ENCODE data around the gene SLC35F1.

The SLC35F1 gene

DNA sequence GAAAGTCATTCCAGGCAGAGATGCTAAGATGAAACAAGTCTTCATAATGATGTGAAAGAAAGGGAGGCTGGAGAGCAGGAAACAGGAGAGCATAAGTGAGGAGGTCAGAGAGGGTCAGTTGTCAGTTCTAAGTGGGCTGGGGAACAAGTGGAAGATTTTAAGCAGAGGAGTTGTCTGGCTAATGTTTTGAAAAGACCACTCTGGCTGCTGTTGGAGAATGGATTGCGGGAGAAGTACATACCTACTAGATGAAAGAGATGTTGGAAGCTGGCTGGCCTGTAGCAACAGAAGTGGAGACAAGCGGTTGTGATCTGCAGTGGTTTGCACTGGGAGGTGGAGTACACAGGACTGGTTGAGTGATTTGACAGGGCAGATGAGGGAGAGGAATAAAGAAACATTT lies 10.1 kb downstream of the SLC35F1 start (continued):
- TF ChIP-seq, protein P1, sequence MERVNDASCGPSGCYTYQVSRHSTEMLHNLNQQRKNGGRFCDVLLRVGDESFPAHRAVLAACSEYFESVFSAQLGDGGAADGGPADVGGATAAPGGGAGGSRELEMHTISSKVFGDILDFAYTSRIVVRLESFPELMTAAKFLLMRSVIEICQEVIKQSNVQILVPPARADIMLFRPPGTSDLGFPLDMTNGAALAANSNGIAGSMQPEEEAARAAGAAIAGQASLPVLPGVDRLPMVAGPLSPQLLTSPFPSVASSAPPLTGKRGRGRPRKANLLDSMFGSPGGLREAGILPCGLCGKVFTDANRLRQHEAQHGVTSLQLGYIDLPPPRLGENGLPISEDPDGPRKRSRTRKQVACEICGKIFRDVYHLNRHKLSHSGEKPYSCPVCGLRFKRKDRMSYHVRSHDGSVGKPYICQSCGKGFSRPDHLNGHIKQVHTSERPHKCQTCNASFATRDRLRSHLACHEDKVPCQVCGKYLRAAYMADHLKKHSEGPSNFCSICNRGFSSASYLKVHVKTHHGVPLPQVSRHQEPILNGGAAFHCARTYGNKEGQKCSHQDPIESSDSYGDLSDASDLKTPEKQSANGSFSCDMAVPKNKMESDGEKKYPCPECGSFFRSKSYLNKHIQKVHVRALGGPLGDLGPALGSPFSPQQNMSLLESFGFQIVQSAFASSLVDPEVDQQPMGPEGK (CRISPR knock-in tag; IDR thresholded peaks at IDR 0.05; ENCODE audit: borderline replicate concordance) = no peak
- TF ChIP-seq GLIS3 (CRISPR knock-in tag; IDR thresholded peaks at IDR 0.05) (no peak), PPARA (CRISPR knock-in tag; IDR thresholded peaks at IDR 0.05; ENCODE audit: borderline replicate concordance) (no peak), BACH2 (CRISPR knock-in tag; IDR thresholded peaks at IDR 0.05; ENCODE audit: borderline replicate concordance) (no peak)
- TF ChIP-seq, protein P2, sequence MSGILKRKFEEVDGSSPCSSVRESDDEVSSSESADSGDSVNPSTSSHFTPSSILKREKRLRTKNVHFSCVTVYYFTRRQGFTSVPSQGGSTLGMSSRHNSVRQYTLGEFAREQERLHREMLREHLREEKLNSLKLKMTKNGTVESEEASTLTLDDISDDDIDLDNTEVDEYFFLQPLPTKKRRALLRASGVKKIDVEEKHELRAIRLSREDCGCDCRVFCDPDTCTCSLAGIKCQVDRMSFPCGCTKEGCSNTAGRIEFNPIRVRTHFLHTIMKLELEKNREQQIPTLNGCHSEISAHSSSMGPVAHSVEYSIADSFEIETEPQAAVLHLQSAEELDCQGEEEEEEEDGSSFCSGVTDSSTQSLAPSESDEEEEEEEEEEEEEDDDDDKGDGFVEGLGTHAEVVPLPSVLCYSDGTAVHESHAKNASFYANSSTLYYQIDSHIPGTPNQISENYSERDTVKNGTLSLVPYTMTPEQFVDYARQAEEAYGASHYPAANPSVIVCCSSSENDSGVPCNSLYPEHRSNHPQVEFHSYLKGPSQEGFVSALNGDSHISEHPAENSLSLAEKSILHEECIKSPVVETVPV (CRISPR knock-in tag; IDR thresholded peaks at IDR 0.05) = no peak

DNA sequence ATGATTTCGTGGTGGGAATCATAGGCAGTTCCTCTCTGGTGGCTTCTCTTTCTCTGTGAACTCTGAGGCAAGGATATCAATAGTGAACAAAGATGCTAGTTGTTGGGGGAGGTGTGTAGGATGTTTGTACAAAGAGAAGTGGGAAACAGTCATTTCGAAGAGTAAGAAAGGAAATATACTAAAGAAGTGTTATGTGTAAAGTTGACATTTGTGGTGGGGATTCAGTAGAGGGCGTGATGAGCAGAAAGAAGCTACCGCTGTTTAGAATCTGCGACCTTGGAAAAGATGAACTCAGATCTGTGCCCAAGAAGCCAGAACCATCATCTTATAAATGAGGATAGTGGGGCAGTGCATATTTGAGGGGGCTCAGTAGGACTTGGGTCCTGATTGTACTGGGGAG lies 11.4 kb downstream of the SLC35F1 start:
- TF ChIP-seq, protein P3, sequence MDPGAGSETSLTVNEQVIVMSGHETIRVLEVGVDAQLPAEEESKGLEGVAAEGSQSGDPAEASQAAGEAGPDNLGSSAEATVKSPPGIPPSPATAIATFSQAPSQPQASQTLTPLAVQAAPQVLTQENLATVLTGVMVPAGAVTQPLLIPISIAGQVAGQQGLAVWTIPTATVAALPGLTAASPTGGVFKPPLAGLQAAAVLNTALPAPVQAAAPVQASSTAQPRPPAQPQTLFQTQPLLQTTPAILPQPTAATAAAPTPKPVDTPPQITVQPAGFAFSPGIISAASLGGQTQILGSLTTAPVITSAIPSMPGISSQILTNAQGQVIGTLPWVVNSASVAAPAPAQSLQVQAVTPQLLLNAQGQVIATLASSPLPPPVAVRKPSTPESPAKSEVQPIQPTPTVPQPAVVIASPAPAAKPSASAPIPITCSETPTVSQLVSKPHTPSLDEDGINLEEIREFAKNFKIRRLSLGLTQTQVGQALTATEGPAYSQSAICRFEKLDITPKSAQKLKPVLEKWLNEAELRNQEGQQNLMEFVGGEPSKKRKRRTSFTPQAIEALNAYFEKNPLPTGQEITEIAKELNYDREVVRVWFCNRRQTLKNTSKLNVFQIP (CRISPR knock-in tag; IDR thresholded peaks at IDR 0.05; ENCODE audit: borderline replicate concordance, low read depth) = no peak
- ATAC-seq = 0 out of 3 replicates have a peak, but pooled peaks have one; percentile 44

DNA sequence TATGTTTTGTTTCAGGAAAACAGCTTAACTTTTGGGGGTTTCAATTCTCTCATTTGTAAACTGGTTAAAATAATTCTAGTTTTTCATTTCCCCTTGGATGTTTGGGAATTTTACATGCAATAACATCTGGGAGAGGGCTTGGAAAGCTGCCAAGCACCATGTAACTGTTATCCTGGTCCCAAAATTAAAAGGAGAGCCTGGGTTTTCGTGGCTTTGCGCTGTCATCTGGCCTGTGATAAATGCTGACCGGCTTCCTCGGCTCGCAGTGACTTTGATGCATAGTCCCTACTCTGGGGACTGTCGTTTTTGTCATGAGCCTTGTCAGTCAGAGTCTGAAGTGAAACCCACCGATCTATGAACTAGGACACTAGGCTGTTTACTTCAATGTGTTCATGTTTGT lies 12.2 kb downstream of the SLC35F1 start:
- TF ChIP-seq ZC3H10 (CRISPR knock-in tag; IDR thresholded peaks at IDR 0.05) (no peak), ISL1 (CRISPR knock-in tag; IDR thresholded peaks at IDR 0.05) (no peak), TOX (CRISPR knock-in tag; IDR thresholded peaks at IDR 0.05; ENCODE audit: borderline replicate concordance) (no peak), SNAI2 (CRISPR knock-in tag; IDR thresholded peaks at IDR 0.05) (no peak), PPARA (CRISPR knock-in tag; IDR thresholded peaks at IDR 0.05; ENCODE audit: borderline replicate concordance) (no peak), ARNTL (CRISPR knock-in tag; IDR thresholded peaks at IDR 0.05; ENCODE audit: borderline replicate concordance, low read depth) (no peak), ESRRG (CRISPR knock-in tag; IDR thresholded peaks at IDR 0.05) (no peak), GLIS3 (CRISPR knock-in tag; IDR thresholded peaks at IDR 0.05) (no peak)
- TF ChIP-seq, protein P4, sequence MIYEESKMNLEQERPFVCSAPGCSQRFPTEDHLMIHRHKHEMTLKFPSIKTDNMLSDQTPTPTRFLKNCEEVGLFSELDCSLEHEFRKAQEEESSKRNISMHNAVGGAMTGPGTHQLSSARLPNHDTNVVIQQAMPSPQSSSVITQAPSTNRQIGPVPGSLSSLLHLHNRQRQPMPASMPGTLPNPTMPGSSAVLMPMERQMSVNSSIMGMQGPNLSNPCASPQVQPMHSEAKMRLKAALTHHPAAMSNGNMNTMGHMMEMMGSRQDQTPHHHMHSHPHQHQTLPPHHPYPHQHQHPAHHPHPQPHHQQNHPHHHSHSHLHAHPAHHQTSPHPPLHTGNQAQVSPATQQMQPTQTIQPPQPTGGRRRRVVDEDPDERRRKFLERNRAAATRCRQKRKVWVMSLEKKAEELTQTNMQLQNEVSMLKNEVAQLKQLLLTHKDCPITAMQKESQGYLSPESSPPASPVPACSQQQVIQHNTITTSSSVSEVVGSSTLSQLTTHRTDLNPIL (CRISPR knock-in tag; IDR thresholded peaks at IDR 0.05; ENCODE audit: low read depth) = no peak
- TF ChIP-seq, protein P2 (CRISPR knock-in tag; IDR thresholded peaks at IDR 0.05) = no peak
- TF ChIP-seq, protein P5, sequence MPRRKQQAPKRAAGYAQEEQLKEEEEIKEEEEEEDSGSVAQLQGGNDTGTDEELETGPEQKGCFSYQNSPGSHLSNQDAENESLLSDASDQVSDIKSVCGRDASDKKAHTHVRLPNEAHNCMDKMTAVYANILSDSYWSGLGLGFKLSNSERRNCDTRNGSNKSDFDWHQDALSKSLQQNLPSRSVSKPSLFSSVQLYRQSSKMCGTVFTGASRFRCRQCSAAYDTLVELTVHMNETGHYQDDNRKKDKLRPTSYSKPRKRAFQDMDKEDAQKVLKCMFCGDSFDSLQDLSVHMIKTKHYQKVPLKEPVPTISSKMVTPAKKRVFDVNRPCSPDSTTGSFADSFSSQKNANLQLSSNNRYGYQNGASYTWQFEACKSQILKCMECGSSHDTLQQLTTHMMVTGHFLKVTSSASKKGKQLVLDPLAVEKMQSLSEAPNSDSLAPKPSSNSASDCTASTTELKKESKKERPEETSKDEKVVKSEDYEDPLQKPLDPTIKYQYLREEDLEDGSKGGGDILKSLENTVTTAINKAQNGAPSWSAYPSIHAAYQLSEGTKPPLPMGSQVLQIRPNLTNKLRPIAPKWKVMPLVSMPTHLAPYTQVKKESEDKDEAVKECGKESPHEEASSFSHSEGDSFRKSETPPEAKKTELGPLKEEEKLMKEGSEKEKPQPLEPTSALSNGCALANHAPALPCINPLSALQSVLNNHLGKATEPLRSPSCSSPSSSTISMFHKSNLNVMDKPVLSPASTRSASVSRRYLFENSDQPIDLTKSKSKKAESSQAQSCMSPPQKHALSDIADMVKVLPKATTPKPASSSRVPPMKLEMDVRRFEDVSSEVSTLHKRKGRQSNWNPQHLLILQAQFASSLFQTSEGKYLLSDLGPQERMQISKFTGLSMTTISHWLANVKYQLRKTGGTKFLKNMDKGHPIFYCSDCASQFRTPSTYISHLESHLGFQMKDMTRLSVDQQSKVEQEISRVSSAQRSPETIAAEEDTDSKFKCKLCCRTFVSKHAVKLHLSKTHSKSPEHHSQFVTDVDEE (CRISPR knock-in tag; IDR thresholded peaks at IDR 0.05) = no peak
- ATAC-seq = no peak

DNA sequence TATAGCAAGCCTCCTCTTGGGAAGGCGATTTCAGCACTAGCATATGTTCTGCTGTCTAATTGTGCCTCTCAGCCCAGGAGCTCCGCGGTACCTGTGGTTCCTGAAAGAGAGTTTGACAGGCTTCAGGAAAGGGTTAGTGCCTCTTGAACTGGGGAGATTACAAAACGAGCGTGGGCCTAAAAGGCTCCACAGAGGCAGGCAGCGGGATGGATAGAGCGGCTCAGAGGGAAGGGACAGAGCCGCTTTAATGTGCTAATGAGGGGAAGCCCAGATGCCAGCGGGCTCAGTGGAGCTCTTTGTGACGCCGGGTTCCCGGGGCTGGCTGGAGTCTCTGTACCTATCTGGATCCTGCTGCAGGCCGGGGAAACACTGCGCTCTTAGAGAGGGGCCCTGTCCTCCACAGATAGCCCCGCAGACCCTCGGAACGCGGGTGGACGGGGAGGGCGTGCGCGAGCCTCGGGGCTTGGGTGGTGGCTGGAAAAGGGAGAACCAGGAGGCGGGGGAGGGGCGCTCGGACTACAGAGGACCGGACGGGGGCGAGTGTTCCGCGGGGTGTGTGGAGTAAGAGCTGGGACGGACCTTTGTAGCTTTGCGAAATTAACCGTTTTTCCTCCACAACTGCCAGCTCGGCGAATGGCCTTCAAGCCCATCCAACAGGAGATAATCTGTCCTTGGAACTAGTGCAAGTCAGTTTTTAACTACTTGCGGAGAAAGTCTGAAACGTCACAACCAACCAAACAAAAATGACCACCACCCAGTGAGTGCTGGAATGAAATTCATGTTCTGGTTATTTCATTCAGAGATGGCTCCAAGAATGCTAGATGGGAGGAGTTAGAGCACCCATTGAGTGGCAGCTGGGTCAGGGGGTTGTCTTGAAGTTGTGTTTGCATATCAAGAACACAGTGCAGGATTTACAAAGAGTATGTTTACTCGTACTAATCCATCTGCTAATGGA lies 13.0 kb downstream of the SLC35F1 start:
- ATAC-seq = peak; percentile 55
- TF ChIP-seq ESRRG (CRISPR knock-in tag; IDR thresholded peaks at IDR 0.05) = no peak
- TF ChIP-seq OSR1 (CRISPR knock-in tag; IDR thresholded peaks at IDR 0.05) = no peak
- no peak for TF ChIP-seq PPARA (CRISPR knock-in tag; IDR thresholded peaks at IDR 0.05; ENCODE audit: borderline replicate concordance)
- TF ChIP-seq, protein P1 (CRISPR knock-in tag; IDR thresholded peaks at IDR 0.05; ENCODE audit: borderline replicate concordance) = no peak
- TF ChIP-seq ZC3H10 (CRISPR knock-in tag; IDR thresholded peaks at IDR 0.05) = no peak
- no peak for TF ChIP-seq SNAI2 (CRISPR knock-in tag; IDR thresholded peaks at IDR 0.05)
- TF ChIP-seq, protein P3 (CRISPR knock-in tag; IDR thresholded peaks at IDR 0.05; ENCODE audit: borderline replicate concordance, low read depth) = no peak
- no peak for TF ChIP-seq GLIS3 (CRISPR knock-in tag; IDR thresholded peaks at IDR 0.05)
